HG03139 (cell line): ENCODE measurements around the gene GP1BB.
"Not testable (repeated sequence)": the region's sequence is repeated elsewhere in the genome, so short reads cannot be mapped to it uniquely, and the experiment has no call there.

Experiments used
- ATAC-seq: cut with Tn5 transposase; IDR thresholded peaks from one replicate; pipeline ENCODE4 v1.9.1; 2021; ENCODE audit not compliant: unreplicated experiment

Gene GP1BB

DNA sequence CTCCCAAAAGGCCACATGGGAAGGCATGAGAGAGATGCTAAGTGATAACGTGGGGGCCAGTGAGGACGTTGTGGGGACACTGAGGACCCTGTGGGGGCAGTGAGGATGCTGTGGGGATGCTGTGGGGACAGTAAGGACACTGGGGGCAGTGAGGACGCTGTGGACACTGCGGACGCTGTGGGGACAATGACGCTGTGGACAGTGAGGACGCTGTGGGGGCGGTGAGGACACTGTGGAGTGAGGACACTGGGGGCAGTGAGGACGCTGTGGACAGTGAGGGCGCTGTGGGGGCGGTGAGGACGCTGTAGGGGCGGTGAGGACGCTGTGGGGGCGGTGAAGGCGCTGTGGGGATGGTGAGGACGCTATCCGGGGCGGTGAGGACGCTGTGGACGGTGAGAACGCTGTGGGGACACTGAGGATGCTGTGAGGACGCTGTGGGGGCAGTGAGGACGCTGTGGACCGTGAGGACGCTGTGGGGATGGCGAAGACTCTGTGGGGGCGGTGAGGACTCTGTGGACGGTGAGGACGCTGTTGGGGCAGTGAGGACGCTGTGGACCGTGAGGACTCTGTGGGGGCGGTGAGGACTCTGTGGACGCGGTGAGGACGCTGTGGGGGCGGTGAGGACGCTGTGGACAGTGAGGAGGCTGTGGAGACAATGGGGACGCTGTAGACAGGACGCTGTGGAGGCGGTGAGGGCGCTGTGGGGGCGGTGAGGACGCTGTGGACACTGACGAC is 1.8 kb downstream of the GP1BB start:
- ATAC-seq, result no peak

DNA sequence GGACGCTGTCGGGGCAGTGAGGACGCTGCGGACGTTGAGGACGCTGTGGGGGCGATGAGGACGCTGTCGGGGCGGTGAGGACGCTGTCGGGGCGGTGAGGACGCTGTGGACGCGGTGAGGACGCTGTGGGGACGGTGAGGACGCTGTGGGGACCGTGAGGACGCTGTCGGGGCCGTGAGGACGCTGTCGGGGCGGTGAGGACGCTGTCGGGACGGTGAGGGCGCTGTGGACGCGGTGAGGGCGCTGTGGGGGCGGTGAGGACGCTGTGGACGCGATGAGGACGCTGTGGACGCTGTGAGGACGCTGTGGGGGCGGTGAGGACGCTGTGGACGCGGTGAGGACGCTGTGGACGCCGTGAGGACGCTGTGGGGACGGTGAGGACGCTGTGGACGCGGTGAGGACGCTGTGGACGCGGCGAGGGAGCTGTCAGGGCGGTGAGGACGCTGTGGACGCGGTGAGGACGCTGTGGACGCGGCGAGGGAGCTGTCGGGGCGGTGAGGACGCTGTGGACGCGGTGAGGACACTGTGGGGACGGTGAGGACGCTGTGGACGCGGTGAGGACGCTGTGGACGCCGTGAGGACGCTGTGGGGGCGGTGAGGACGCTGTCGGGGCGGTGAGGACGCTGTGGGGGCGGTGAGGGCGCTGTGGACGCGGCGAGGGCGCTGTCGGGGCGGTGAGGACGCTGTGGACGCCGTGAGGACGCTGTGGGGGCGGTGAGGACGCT is 2.9 kb downstream of the GP1BB start:
- ATAC-seq, result not testable (repeated sequence)

DNA sequence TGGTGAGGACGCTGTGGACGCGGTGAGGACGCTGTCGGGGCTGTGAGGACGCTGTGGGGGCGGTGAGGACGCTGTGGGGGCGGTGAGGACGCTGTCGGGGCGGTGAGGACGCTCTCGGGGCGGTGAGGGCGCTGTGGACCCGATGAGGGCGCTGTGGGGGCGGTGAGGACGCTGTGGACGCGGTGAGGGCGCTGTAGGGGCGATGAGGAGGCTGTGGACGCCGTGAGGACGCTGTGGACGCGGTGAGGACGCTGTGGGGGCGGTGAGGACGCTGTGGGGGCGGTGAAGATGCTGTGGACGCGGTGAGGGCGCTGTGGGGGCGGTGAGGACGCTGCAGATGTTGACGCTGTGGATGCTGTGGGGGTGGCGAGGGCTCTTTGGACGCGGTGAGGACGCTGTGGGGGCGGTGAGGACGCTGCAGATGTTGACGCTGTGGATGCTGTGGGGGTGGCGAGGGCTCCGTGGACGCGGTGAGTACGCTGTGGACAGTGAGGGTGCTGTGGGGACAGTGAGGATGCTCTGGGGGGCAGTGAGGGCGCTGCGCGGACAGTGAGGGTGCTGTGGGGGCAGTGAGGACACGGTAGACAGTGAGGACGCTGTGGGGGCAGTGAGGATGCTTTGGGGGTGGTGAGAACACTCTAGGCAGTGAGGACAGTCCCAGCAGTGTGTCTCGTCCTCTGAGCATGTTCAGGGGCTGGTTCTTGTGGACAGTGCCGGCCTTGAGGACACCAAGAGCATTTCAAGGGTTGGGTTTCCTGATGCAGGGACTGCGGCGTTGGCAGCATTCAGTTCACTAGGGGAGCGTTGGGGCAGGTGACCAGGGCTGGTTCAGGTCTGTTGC is 4.2 kb downstream of the GP1BB start:
- no peak for ATAC-seq

DNA sequence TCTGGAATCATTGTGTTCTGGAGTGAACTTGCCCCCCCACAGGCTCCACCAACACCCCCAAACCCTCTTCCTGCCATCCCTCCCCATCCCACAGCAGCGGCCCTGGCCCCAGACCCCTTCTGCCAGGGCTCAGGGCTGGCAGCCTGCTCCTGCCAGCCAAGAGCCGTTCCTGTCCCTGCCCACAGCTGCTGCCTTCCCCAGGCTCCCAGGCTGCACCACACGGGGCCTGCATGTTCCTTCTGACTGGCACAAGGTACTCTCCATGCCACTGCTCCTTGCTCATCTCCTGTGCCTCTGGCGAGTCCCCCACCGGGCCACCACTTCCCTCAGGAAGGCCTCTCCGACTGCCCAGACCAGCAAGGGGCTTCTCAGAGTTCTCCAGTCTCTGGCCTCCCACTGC is 4.9 kb downstream of the GP1BB start:
- no peak for ATAC-seq

DNA sequence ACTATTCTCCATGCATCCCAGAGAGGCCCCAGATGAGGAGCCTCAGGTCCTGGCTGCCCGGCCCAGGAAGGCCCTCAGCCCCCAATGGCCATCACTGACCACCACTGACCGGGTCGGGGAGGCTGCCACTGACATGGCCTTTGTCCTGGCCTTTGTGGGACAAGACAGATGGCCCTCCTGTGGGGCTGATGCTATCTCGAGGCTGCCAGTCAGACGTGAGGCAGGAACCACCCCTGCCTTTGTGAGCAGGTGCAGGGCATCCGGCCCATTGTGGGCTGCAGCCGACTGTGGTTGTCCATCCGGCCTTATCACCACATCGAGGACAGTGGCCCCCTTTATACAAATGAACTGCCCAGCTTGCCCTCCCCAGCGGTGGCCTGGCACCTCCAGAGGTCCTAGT is 5.5 kb downstream of the GP1BB start:
- no peak for ATAC-seq

DNA sequence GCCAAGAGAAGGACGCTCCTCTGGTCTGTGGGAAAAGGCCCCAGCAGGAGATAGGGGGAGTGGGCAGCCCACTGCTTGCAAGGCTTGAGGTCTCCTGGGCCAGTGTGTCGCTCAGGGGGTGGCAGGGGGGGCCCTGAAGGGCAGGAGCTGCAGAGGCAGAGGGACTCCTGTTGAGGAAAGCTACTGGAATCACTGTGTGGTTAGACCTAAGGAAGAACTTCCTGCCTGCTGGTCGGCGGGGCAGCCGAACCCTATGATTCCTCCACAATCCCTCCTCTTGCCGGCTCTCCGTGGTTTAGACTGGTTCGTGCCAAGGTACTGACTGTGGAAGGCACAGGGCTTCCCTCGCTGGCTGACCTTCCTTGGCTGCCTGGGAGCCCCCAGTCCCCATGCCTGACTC is 6.2 kb downstream of the GP1BB start:
- no peak for ATAC-seq

DNA sequence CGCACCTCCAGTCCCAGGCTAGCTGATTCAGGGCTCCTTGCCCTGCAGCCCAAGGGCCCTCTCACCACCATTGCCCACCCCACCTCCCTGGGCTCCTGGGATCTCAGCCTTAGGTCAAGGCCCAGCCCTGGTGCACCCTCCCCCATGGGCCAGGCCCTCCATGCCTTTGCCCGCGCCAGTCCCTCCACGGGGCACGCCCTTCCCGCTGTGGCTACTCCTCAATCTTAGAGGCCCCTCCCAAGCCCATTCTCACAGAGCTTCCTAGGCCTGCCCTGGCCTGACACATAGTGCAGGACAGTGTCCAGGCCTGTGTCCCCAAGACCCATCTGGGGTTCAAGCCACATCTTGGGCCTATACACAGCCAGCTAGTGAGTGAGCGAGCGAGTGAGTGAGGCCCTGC is 6.9 kb downstream of the GP1BB start:
- ATAC-seq, result no peak

DNA sequence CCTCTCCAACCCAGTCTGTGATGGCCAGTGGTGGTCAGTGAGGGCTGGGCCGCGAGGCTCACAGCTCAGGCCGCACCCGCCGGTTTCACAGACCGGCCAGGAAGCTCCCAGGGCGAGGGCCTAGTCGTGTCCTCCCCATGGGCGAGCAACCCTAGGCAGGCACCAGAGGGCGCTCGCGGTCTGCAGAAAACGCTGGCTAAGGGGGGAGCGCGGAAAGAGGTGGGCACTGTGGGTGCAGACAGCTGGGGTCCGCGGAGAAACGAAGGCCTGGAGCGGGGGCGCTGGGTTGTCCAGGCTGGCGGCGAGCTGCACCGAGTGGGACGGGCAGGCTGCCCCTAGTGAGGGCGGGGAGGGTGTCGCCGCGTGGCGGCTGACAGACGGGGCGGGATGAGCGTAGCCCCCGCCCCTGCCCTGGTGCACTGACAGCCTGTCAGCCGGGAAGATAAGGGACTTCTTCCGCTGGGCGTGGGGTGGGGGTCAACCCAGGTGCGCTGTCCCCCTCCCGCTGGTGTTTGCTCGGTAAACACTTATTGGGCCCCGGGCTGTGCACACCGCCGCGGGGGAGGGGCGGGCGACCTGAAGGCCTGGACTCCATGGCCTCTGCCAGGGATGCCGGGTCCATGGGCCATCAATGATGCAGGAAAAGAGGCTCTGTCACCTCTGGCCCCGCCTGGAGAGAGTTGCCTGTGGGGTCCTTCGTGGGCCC is 7.5 kb downstream of the GP1BB start:
- no peak for ATAC-seq

DNA sequence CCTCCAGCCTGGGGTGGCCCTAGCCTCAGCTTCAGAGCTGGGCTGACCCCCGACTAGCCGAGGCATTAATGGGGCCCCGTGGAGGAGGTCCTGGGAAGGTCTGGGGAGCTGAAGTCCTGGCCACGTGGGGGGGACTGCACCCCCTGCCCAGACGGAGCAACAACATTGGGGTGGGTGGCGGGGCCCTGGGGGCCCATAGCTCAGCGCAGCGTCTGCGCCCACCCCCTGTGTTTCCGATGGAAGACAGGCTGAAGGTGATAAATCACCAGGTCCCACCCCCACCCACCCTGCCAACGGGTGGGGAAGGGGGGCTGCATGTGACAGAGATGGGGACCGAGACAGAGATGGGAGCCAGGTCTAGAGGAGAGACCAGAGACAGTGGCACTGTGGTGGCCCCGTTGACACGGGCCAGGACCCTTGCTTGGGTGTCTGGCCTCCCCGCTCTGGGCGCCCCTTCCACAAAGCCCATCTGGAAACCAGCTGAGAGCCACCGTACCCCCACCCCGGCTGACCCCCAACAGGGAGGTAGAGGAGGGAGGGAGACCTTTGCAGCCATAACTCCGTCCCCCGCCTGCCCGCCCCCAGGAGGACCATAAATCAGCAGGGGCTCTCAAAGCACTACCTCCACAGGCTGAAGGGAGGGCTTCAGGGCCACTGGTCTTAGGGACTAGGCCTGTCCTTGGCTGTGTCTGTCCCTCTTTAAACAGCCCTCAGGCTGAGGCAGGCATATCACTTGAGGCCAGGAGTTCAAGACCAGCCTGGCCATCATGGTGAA is 8.2 kb downstream of the GP1BB start:
- ATAC-seq, result no peak

DNA sequence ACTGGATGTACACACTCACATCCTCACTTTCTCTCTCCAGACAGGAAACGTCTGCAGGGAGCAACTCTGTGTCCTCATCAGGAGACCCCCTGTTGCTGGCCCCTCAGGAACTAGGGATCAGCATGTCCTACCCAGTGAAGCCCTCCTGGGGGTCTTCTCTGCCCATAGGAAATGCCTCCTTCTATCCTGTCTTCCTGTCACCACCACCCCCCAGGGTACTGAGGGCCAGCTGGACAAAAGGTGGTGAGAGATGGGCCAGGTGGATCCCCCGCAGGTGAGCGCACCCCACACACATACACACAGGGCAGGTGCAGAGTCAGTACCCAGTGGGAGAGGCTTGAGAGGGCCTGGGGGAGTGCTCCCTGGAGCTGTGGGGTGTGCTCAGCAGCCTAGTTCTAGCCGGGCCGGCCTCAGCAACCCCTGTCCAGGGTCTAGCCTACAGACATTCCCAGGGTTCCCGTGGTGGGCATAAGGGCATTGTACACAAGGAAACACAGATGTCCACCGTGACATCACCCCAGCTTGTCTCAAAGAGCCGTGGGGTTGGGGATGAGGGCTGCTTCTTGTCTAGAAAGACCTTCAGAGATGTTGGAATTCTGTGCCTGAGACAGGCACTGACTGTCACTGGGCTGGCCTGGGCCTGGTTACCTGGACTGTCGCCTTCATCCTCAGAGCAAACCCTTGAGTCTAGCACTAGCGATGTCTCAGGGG is 9.2 kb downstream of the GP1BB start:
- ATAC-seq, result no peak

DNA sequence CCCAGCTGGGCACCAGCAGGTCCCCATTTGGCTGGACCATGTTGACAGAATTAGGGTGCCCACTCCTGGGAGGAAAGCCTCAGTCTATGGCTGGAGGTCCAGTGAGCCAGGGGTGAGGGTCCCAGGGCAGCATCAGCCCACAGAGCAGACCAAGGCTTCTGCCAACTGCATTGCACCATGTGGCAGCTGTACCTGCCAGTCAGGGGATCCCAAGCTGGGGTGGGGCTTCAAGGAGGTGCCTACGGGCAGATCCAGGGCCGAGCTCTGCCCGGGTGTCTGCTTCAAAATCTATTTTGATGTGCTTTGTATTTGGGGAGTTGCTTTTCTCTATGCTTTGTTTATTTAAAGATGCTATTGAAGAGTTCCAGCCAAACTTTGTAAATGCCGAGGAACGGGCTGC is 10.4 kb downstream of the GP1BB start:
- no peak for ATAC-seq

DNA sequence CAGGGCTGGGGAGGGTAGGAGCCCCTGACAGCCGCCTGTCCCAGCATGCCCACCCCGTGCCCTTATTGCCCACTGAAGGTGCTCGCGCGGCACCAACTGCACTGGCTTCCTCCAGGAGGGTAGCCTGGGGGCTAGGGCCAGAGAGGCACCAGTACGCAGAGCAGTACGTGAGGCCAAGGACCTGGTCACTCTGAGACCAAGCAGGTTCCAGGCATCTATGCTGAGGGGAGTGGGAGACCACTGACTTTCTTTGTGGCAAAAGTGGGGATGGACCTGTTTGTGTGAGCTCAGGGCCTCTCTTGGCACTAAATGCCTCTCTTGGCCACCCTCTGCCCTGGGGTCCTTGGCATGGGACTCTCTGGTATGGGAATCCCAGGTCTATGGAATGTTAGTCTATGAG is 10.8 kb downstream of the GP1BB start:
- ATAC-seq, result no peak

DNA sequence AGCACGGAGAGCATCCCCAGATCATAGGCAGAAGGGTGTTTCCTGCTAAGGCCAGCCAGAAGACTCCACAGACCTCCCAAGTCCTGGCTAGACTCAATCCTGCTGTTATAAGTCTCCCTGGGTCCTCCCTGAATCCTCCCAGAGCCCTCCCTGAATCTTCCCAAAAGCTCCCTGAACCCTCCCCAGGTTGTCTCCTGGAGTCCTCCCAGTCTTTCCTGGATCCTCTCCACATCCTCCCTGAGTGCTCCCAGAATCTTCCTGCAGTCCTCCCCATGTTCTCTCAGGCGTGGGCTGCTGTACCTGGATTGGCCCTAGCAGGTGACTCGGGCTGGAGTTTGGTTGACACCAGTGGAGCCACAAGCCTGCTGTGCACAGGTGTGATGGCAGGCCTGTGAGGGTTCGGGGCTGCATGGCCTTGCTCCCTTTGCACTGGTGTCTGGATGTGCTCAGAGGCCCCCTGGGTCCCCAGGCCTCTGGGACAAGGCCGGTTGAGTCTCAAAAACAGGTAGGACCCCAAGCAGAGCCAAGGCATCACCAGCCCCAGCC is 11.6 kb downstream of the GP1BB start:
- ATAC-seq, result no peak

DNA sequence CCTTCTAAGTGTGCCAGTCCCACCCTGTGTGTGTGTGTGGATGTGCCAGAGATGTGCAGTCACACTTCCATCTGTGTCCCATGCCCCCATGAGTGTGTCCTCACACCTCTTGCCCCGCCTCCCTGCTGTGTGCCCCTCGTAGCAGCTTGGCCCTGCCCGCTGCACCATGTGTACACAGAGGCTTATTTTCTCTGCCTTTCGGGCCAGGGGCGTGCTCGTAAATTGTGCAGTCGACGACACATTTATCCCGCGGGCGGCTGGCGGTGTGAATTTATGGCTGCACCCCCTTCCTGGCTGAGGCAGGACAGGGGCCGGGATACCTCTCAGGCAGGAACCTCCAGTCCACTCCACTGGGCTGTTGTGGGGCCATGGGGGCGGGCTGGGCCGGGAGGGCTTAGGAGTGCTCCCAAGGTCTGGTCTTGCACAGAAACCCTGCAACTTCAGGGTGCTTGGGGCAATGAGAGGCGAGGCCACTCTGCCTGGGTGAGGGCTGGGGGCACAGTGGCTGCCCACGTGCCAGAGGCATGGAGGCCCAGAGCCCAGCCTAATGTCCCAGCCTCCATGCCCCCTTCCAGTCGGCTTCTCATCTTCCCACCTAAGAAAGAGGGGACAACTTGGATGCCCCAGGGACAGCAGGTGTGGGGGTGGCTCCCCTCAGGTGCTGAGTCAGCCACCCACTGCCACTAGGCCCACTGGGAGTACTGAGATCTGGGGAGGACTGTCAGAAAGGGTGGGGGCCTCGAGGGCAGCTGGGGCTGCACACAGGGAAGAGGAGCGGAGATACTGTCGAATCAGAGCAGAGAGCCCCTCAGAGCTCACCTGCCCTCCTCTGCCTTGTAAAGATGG is 12.5 kb downstream of the GP1BB start:
- no peak for ATAC-seq

DNA sequence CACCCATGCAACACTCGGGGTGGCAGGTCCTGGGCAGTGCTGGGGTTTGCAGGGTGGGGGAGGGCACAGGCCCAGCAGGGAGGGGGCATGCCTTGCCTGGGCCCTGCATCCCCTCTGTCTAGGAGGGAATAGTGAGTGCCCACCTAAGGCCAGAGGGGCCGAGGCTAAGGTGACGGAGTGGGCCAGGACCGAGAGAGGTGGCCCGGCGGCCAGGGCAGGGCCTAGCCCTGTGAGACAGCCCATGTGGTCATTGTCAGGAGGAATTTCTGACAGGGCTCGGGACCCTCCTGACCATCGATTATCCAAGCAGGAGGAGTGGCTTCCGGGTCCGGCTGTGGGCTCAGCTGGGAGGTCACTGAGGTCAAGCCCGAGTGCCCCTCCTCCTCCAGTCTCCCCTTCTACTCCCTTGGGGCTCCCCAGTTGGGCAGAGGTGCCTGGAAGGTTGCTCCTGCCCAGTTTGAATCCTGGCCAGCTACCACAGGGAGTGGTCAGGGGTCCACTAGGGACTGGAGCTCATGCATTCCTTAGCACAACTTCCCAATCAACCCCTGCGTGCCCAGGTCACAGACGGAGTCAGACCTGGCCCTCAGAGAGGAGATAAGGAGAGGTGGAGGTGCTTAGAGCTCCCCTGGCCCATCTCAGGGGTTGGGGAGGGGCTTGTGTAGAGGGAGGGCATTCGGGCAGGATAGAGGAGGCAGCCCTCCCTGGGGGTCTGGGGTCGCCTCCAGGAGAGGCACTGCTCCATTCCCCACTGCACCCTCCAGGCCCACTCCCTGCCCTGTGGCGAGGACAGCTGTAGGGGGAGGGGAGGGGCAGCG is 14.7 kb downstream of the GP1BB start:
- no peak for ATAC-seq

DNA sequence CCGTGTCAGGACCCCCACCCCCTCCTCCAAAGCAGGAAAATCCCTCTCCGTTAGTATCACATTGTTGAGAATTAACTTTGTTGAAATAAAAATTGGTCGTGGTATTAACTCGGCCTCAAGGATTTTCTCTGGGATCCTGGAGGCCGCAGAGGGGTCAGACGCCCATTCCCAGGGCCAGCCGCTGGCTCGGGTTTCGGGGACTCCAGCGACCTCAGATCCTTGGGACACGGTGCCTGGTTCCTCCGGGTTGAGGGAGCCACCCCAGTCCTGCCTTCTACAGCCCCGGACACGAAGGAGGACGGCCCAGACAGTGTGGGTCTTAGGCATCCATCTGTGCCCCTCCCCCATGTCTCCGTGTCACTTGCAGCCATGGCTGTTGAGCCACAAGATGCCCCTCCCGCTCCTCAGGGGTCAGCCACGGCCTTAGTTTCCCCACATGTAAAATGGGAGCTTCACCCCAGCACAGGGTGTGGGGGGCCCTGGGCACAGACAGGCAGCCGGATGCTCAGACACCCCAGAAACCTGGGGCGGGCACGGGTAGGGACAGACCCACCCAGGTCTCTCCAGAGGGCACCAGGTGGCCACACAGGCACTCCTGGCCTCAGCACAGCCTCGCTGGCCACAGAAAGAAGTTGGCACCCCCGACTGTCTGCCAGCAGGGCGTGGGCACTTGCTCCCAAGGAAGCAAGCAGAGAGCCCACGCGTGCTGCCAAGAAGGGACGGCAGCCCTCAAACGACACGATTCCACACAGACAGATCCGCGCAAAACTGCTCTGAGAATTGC is 15.5 kb downstream of the GP1BB start:
- ATAC-seq, result no peak

DNA sequence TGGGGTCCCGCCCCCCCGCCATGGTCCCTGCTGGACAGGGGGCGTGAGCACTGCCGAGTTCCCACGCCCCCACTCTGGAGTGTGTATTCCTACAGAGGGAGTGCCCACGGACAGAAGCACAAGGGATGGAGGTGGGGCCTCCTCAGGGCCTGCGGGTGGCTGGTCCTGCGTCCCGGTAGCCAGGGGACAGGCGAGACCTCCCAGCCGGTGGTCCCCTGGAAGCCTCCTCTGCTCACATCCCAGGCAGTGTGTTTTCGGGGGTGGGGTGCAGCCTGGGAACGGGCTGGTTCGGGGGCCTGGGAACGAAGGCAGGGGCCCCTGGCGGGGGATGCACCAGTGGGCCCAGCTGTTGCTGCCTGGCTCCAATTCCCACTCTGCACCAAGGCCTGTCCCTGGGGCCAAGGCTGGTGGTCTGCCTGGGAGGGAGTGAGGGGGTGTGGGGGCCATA is 16.1 kb downstream of the GP1BB start:
- no peak for ATAC-seq
